PC-3 (cell line): ENCODE results near the gene CDH13.

Experiments
- EZH2 ChIP-seq: fragments of 300-600 bp; sonication (generic); IDR thresholded peaks from one replicate; pipeline ENCODE4 v1.6.1; 2017; ENCODE audit warnings: antibody characterized with exemption, mild to moderate bottlenecking, low read length; ENCODE audit not compliant: unreplicated experiment
- EZH2phosphoT487 ChIP-seq: fragments of 300-600 bp; sonication (generic); IDR thresholded peaks from 2 replicates; pipeline ENCODE4 v1.6.1; 2018; ENCODE audit warnings: mild to moderate bottlenecking, antibody characterized with exemption, low read length, borderline replicate concordance
- TF ChIP-seq, protein P1 (sequence below): fragments of 300-600 bp; sonication (generic); conservative IDR thresholded peaks from 2 replicates; pipeline ENCODE4 v1.5.1; 2017; ENCODE audit warnings: antibody characterized with exemption, low read depth, mild to moderate bottlenecking, low read length

GRCh38 chr16:83350481-83350880 is 723.7 kb downstream of the CDH13 start:
- TF ChIP-seq EZH2phosphoT487: no peak
- TF ChIP-seq, protein P1, sequence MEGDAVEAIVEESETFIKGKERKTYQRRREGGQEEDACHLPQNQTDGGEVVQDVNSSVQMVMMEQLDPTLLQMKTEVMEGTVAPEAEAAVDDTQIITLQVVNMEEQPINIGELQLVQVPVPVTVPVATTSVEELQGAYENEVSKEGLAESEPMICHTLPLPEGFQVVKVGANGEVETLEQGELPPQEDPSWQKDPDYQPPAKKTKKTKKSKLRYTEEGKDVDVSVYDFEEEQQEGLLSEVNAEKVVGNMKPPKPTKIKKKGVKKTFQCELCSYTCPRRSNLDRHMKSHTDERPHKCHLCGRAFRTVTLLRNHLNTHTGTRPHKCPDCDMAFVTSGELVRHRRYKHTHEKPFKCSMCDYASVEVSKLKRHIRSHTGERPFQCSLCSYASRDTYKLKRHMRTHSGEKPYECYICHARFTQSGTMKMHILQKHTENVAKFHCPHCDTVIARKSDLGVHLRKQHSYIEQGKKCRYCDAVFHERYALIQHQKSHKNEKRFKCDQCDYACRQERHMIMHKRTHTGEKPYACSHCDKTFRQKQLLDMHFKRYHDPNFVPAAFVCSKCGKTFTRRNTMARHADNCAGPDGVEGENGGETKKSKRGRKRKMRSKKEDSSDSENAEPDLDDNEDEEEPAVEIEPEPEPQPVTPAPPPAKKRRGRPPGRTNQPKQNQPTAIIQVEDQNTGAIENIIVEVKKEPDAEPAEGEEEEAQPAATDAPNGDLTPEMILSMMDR: no peak
- no peak for TF ChIP-seq EZH2
